Measurements from ENCODE around the gene C19orf67. TPM values are rescaled to one million over a fixed set of nuclear protein-coding genes. Genes with fewer than 3 reads are reported as not detected.
A peak's percentile ranks its signal among the peaks of the same experiment; 100 is the strongest.

C19orf67 gene
- total RNA-seq, 2 donors from 2014 or later = 0.97 TPM; not detected in 1

- Histone ChIP-seq H3K4me3 (no peak overlapping the region), H3K9me3 (no peaks in the 10 kb centered on the region), H3K27me3 (replicated peaks; ENCODE audit: insufficient read depth) (no peaks in the 10 kb centered on the region), H3K36me3 (no peaks in the 10 kb centered on the region), H3K27ac (no peak overlapping the region), H3K4me1 (replicated peaks) (no peaks in the 10 kb centered on the region)
- intact Hi-C loops (cut with DNase I) = no loop called here
- TF ChIP-seq CTCF (IDR thresholded peaks at IDR 0.05) = no peak
- 57% methylated on average over 2 of the region's 2 CpGs for WGBS
- no peak for DNase-seq (ENCODE audit: low spot score)
Measured at GRCh38 chr19:14066134-14066533, 19.4 kb downstream of the C19orf67 start.

GRCh38 chr19:14063105-14063504 lies 22.5 kb downstream of the C19orf67 start:
- Histone ChIP-seq H3K4me1 (replicated peaks) (no peaks in the 10 kb centered on the region), H3K27me3 (replicated peaks; ENCODE audit: insufficient read depth) (no peaks in the 10 kb centered on the region), H3K4me3 (no peak overlapping the region), H3K9me3 (no peaks in the 10 kb centered on the region), H3K36me3 (no peaks in the 10 kb centered on the region), H3K27ac (no peak overlapping the region)
- intact Hi-C loops (cut with DNase I) = no loop called here
- TF ChIP-seq CTCF (IDR thresholded peaks at IDR 0.05) = no peak
- no peak for TF ChIP-seq POLR2AphosphoS5 (IDR thresholded peaks at IDR 0.05)
- no peak for TF ChIP-seq POLR2A (IDR thresholded peaks at IDR 0.05)
- 71% methylated on average over 7 of the region's 7 CpGs for WGBS
- no peak for DNase-seq (ENCODE audit: low spot score)

- TF ChIP-seq POLR2A (IDR thresholded peaks at IDR 0.05) (no peak), CTCF (IDR thresholded peaks at IDR 0.05) (no peak), POLR2AphosphoS5 (IDR thresholded peaks at IDR 0.05) (no peak)
- DNase-seq (ENCODE audit: low spot score) = no peak
- Histone ChIP-seq H3K9me3 (no peaks in the 10 kb centered on the region), H3K27me3 (replicated peaks; ENCODE audit: insufficient read depth) (no peaks in the 10 kb centered on the region), H3K36me3 (no peaks in the 10 kb centered on the region), H3K4me3 (no peak overlapping the region), H3K4me1 (replicated peaks) (no peaks in the 10 kb centered on the region), H3K27ac (no peak overlapping the region)
- 79% methylated on average over 5 of the region's 5 CpGs for WGBS
- intact Hi-C loops (cut with DNase I) = no loop called here
Measured at GRCh38 chr19:14062558-14062855, 23.1 kb downstream of the C19orf67 start.

GRCh38 chr19:14061751-14062557 lies 23.6 kb downstream of the C19orf67 start, which contains the start of gene PALM3:
PALM3 (minus strand) TSS chr19:14062076; CDS start chr19:14061980, 96 bp downstream.
- 43% methylated on average over 19 of the region's 19 CpGs for WGBS
- H3K27ac ChIP-seq = peak within 1 kb of the TSS in 1 of 2 donors; percentile 36
- no peaks in the 10 kb centered on the region for H3K4me1 ChIP-seq (replicated peaks)
- intact Hi-C loops (cut with DNase I) = no loop called here
- H3K36me3 ChIP-seq = no peaks in the 10 kb centered on the region
- peak; percentile 42 for DNase-seq (ENCODE audit: low spot score)
- no peaks in the 10 kb centered on the region for H3K9me3 ChIP-seq
- H3K4me3 ChIP-seq = no peak within 1 kb of the TSS
- TF ChIP-seq CTCF (IDR thresholded peaks at IDR 0.05) = peak in 1 of 4 experiments; percentile 26
- TF ChIP-seq POLR2A (IDR thresholded peaks at IDR 0.05) = no peak
- peak; percentile 9 for TF ChIP-seq POLR2AphosphoS5 (IDR thresholded peaks at IDR 0.05)
- no peaks in the 10 kb centered on the region for H3K27me3 ChIP-seq (replicated peaks; ENCODE audit: insufficient read depth)
